AG04449 (cell line): Measurements from ENCODE around the gene FOXP1.

ENCODE experiments used
- CTCF ChIA-PET: fragments of 350-600 bp; formaldehyde crosslinking; extraction: SDS; loops from one replicate; lab custom pipeline; 2021; ENCODE audit warnings: antibody characterized with exemption; lab: Yijun Ruan, JAX
- POLR2A ChIA-PET: fragments of 400-600, 350-600 bp; formaldehyde crosslinking; extraction: SDS; loops from one replicate; lab custom pipeline; 2020; ENCODE audit warnings: antibody characterized with exemption, inconsistent platforms; lab: Yijun Ruan, JAX
- DNase-seq: peaks from one replicate; pipeline ENCODE4 v3.0.0-alpha.2; 2010; ENCODE audit warnings: low read depth, low spot score
- H3K4me3 ChIP-seq: 2 replicates; pipeline ENCODE4 v1.5.1; 2011; ENCODE audit warnings: low read depth, mild to moderate bottlenecking, control low read depth, low read length
- CTCF ChIP-seq: IDR thresholded peaks from one replicate; pipeline ENCODE4 v1.5.1; 2011; ENCODE audit warnings: mild to moderate bottlenecking, moderate library complexity, low read length, control low read depth, inconsistent platforms; ENCODE audit not compliant: insufficient read depth; ENCODE audit errors: missing control alignments

FOXP1 gene

GRCh38 chr3:71104121-71104541 is 479.4 kb downstream of the FOXP1 start:
- CTCF ChIA-PET = no interaction called here
- DNase-seq = peak; percentile 87
- POLR2A ChIA-PET = interaction anchor here (0.6 to 1.0 kb wide), 2 partner anchors 107 to 479 kb away, joined by 3 read pairs; partner anchors contain the start of gene FOXP1

GRCh38 chr3:71103430-71103921 is 480.1 kb downstream of the FOXP1 start:
- TF ChIP-seq CTCF = no peak
- no peak for DNase-seq
- ChIA-PET POLR2A (interaction anchor here (1.0 to 1.2 kb wide), 3 partner anchors 39 to 480 kb away, joined by 3 read pairs; partner anchors contain the start of gene FOXP1), CTCF (no interaction called here)
- H3K4me3 ChIP-seq = no peak overlapping the region

More at GRCh38 chr3:71104121-71104541, 479.4 kb downstream of the FOXP1 start:
- no peak for TF ChIP-seq CTCF
- H3K4me3 ChIP-seq = no peak overlapping the region; the same call in 1 of the 2 replicates

- no peak overlapping the region for H3K4me3 ChIP-seq
- POLR2A ChIA-PET = interaction anchor here (0.7 to 1.4 kb wide), 7 partner anchors 38 to 408 kb away, joined by 3 to 5 read pairs (median 3); no protein-coding TSS in a partner anchor
- TF ChIP-seq CTCF = no peak
- CTCF ChIA-PET = interaction anchor here (1.0 to 1.5 kb wide), 2 partner anchors 34 to 552 kb away, joined by 3 to 4 read pairs; no protein-coding TSS in a partner anchor
- DNase-seq = peak; percentile 88
Measured at GRCh38 chr3:71102111-71102983, 481.2 kb downstream of the FOXP1 start.

GRCh38 chr3:71101626-71102025 is 481.9 kb downstream of the FOXP1 start:
- H3K4me3 ChIP-seq = no peak overlapping the region
- no peak for DNase-seq
- CTCF ChIA-PET = interaction anchor here (1.0 to 1.5 kb wide), 2 partner anchors 33 to 551 kb away, joined by 3 to 4 read pairs; no protein-coding TSS in a partner anchor
- TF ChIP-seq CTCF = no peak
- POLR2A ChIA-PET = interaction anchor here (0.7 to 1.4 kb wide), 4 partner anchors 37 to 324 kb away, joined by 3 to 6 read pairs (median 3); no protein-coding TSS in a partner anchor

DNA sequence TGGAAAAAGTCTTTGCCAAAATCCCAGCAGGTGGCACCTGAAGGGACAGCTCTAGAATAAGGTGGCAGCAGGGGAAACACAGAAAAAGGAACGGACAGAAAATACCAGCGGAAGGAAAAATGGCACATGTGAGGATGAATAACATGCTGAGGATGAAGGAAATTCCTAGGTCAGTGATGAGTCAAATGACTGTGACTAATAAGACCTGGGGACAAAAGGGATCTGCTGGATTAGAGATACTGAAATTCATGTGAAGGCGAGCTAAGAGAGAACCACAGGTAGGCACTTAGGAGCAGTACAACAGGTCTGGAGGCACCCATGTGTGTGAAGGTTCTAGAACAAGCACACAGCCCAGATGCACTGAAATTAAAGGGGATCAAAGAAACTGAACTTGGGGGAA is 482.5 kb downstream of the FOXP1 start:
- ChIA-PET POLR2A (interaction anchor here (1.0 to 1.2 kb wide), 2 partner anchors 37 to 324 kb away, joined by 3 to 6 read pairs; no protein-coding TSS in a partner anchor), CTCF (interaction anchor here (1.1 to 1.5 kb wide), 2 partner anchors 9 to 551 kb away, joined by 4 to 5 read pairs; no protein-coding TSS in a partner anchor)
- TF ChIP-seq CTCF = no peak
- peak; percentile 36 for DNase-seq
- H3K4me3 ChIP-seq = no peak overlapping the region
